ENCODE measurements around the gene PDSS2.
A peak's percentile ranks its signal among the peaks of the same experiment; 100 is the strongest.
"Not testable (repeated sequence)": the region's sequence is repeated elsewhere in the genome, so short reads cannot be mapped to it uniquely, and the experiment has no call there.

The PDSS2 gene

DNA sequence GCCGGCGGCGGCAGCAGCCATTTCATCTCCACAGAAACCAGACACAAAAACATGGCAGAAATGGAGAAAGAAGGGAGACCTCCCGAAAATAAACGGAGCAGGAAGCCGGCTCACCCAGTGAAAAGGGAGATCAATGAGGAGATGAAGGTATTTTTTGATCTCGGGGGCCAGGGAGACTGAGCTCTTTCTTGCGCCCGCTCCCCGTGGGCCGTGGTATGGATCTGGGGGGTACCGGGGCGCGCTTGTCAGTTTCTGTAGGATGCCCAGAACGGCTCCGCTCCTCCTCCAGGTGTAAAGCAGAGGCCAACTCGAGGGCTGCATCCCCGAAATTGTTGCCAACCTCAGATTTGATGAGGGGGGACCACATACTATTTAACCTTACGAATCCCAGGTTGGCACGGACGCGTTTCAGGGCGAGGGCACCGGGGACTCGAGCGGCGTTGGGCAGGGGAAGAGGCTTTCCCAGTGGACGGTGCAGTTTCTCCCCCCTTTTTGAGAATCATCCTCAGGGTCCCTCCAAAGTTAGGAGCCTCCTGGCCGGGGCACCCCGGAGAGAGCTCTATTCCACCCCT is 31.3 kb upstream of the PDSS2 start:
- H3K9ac ChIP-seq (ENCODE audit: low read depth, low read length), result peak overlapping the region; percentile 49; the same call in 1 of the 2 replicates
- peaks cover 43% of the 10 kb centered on the region for H3K4me1 ChIP-seq (ENCODE audit: insufficient read depth, low read length)
- H3K27me3 ChIP-seq (ENCODE audit: insufficient read depth, low read length), result peaks cover 65% of the 10 kb centered on the region

GRCh38 chr6:107489636-107490565 is 30.5 kb upstream of the PDSS2 start, which contains the start of gene SOBP:
Gene SOBP, plus strand, starts transcription at chr6:107490117. Its CDS starts 500 bp downstream, at chr6:107490617.
- Histone ChIP-seq H3K4me3 (ENCODE audit: low read length) (peak within 1 kb of the TSS; percentile 83), H3K27ac (ENCODE audit: low read depth, low read length) (no peak within 1 kb of the TSS), H3K36me3 (ENCODE audit: insufficient read depth, low read length) (no peaks in the 10 kb centered on the region), H3K9ac (ENCODE audit: low read depth, low read length) (peak within 1 kb of the TSS; percentile 49), H3K4me1 (ENCODE audit: insufficient read depth, low read length) (peaks cover 37% of the 10 kb centered on the region), H3K27me3 (ENCODE audit: insufficient read depth, low read length) (peaks cover 67% of the 10 kb centered on the region), H3K9me3 (ENCODE audit: insufficient read depth, low read depth, low read length) (no peaks in the 10 kb centered on the region)
- under 1% methylated on average over 123 of the region's 130 CpGs for WGBS

More for the DNA sequence above, 31.3 kb upstream of the PDSS2 start:
- WGBS, result under 1% methylated on average over 27 of the region's 30 CpGs
- Histone ChIP-seq H3K36me3 (ENCODE audit: insufficient read depth, low read length) (no peaks in the 10 kb centered on the region), H3K4me3 (ENCODE audit: low read length) (peak overlapping the region; percentile 83), H3K27ac (ENCODE audit: low read depth, low read length) (no peak overlapping the region), H3K9me3 (ENCODE audit: insufficient read depth, low read depth, low read length) (no peaks in the 10 kb centered on the region)

GRCh38 chr6:107488875-107489635 is 29.7 kb upstream of the PDSS2 start:
- under 1% methylated on average over 51 of the region's 51 CpGs for WGBS
- Histone ChIP-seq H3K36me3 (ENCODE audit: insufficient read depth, low read length) (no peaks in the 10 kb centered on the region), H3K4me3 (ENCODE audit: low read length) (peak overlapping the region; percentile 83), H3K27ac (ENCODE audit: low read depth, low read length) (no peak overlapping the region), H3K4me1 (ENCODE audit: insufficient read depth, low read length) (peaks cover 33% of the 10 kb centered on the region), H3K9me3 (ENCODE audit: insufficient read depth, low read depth, low read length) (no peaks in the 10 kb centered on the region), H3K9ac (ENCODE audit: low read depth, low read length) (0 out of 2 replicates have a peak overlapping the region, but pooled peaks have one; percentile 35), H3K27me3 (ENCODE audit: insufficient read depth, low read length) (peaks cover 67% of the 10 kb centered on the region)

DNA sequence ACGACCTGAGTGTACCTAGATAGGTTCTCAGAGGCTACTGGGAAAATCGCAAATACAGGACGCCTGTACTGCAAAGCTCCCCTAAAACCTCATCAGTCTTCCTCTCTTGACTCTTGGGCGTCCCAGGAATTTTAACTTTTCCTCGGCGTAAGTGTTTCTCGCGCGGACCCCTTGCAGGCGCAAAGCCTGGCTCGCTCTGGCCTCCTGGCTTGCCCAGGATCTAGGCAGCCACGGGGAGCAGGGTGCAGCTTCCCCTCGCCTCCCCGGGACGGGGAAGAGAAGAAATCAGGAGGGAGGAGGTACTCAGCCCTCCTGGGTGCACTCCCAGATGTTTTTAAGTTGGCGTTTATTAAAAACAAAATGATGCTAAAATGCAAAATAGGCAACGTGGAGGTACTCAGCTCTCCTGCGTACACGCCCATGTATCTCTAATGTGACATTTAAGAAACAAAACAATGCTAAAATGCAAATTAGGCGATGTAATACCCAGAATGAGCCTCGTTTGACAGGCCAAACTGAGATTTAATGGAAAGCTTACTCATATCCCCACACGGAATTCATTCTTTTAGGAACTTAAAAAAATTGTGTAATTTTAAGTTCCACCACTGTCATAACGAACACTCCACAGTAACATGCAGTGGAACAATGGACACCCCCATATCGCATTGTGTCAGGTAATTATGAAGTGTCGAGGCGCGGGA is 29.0 kb upstream of the PDSS2 start:
- Histone ChIP-seq H3K4me1 (ENCODE audit: insufficient read depth, low read length) (peaks cover 26% of the 10 kb centered on the region), H3K27me3 (ENCODE audit: insufficient read depth, low read length) (peaks cover 67% of the 10 kb centered on the region), H3K9me3 (ENCODE audit: insufficient read depth, low read depth, low read length) (no peaks in the 10 kb centered on the region), H3K27ac (ENCODE audit: low read depth, low read length) (no peak overlapping the region), H3K36me3 (ENCODE audit: insufficient read depth, low read length) (no peaks in the 10 kb centered on the region), H3K4me3 (ENCODE audit: low read length) (peak overlapping the region; percentile 83), H3K9ac (ENCODE audit: low read depth, low read length) (no peak overlapping the region)
- 1% methylated on average over 25 of the region's 27 CpGs for WGBS

GRCh38 chr6:107485157-107485556 is 25.8 kb upstream of the PDSS2 start:
- peaks cover 36% of the 10 kb centered on the region for H3K27me3 ChIP-seq (ENCODE audit: insufficient read depth, low read length)
- 93% methylated on average over 4 of the region's 4 CpGs for WGBS
- H3K27ac ChIP-seq (ENCODE audit: low read depth, low read length), result no peak overlapping the region
- no peak overlapping the region for H3K4me3 ChIP-seq (ENCODE audit: low read length)
- H3K4me1 ChIP-seq (ENCODE audit: insufficient read depth, low read length), result 0 out of 2 replicates have a peak, but pooled peaks cover 8% of the 10 kb centered on the region
- no peaks in the 10 kb centered on the region for H3K9me3 ChIP-seq (ENCODE audit: insufficient read depth, low read depth, low read length)
- H3K36me3 ChIP-seq (ENCODE audit: insufficient read depth, low read length), result no peaks in the 10 kb centered on the region
- H3K9ac ChIP-seq (ENCODE audit: low read depth, low read length), result no peak overlapping the region

GRCh38 chr6:107479089-107479690 is 19.8 kb upstream of the PDSS2 start:
- no peak overlapping the region for H3K9ac ChIP-seq (ENCODE audit: low read depth, low read length)
- no peaks in the 10 kb centered on the region for H3K27me3 ChIP-seq (ENCODE audit: insufficient read depth, low read length)
- 89% methylated on average over 3 of the region's 4 CpGs for WGBS
- no peaks in the 10 kb centered on the region for H3K4me1 ChIP-seq (ENCODE audit: insufficient read depth, low read length)
- no peak overlapping the region for H3K4me3 ChIP-seq (ENCODE audit: low read length)
- no peaks in the 10 kb centered on the region for H3K36me3 ChIP-seq (ENCODE audit: insufficient read depth, low read length)
- H3K9me3 ChIP-seq (ENCODE audit: insufficient read depth, low read depth, low read length), result no peaks in the 10 kb centered on the region
- no peak overlapping the region for H3K27ac ChIP-seq (ENCODE audit: low read depth, low read length)

DNA sequence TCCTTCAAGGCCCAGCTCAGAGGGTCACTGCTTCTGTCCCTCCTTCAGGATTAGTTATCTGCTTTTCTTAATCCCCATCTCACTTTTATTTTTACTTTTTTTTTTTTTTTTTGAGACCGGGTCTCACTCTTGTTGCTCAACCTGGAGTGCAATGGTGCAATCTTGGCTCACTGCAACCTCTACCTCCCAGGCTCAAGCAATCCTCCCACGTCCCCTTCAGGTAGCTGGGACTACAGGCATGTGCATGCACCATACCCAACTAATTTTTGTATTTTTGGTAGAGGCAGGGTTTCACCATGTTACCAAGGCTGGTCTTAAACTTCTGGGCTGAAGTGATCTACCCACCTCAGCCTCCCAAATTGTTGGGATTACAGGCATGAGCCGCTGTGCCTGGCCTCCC is 16.5 kb upstream of the PDSS2 start:
- H3K4me3 ChIP-seq (ENCODE audit: low read length); H3K4me1 ChIP-seq (ENCODE audit: insufficient read depth, low read length): not testable (repeated sequence)
- WGBS, result 84% methylated on average over 3 of the region's 3 CpGs

GRCh38 chr6:107475360-107475759 is 16.0 kb upstream of the PDSS2 start:
- H3K4me1 ChIP-seq (ENCODE audit: insufficient read depth, low read length); H3K36me3 ChIP-seq (ENCODE audit: insufficient read depth, low read length); H3K9me3 ChIP-seq (ENCODE audit: insufficient read depth, low read depth, low read length); H3K27ac ChIP-seq (ENCODE audit: low read depth, low read length); H3K9ac ChIP-seq (ENCODE audit: low read depth, low read length); H3K4me3 ChIP-seq (ENCODE audit: low read length); H3K27me3 ChIP-seq (ENCODE audit: insufficient read depth, low read length): not testable (repeated sequence)
- WGBS, result 91% methylated on average over 3 of the region's 3 CpGs

More for the DNA sequence above, 16.5 kb upstream of the PDSS2 start:
- H3K9me3 ChIP-seq (ENCODE audit: insufficient read depth, low read depth, low read length); H3K36me3 ChIP-seq (ENCODE audit: insufficient read depth, low read length); H3K9ac ChIP-seq (ENCODE audit: low read depth, low read length); H3K27me3 ChIP-seq (ENCODE audit: insufficient read depth, low read length); H3K27ac ChIP-seq (ENCODE audit: low read depth, low read length): not testable (repeated sequence)

GRCh38 chr6:107473660-107474059 is 14.3 kb upstream of the PDSS2 start:
- no peak overlapping the region for H3K9ac ChIP-seq (ENCODE audit: low read depth, low read length)
- WGBS, result 60% methylated on average over 5 of the region's 5 CpGs
- no peaks in the 10 kb centered on the region for H3K36me3 ChIP-seq (ENCODE audit: insufficient read depth, low read length)

GRCh38 chr6:107470364-107470763 is 11.0 kb upstream of the PDSS2 start:
- Histone ChIP-seq H3K4me1 (ENCODE audit: insufficient read depth, low read length) (no peaks in the 10 kb centered on the region), H3K36me3 (ENCODE audit: insufficient read depth, low read length) (no peaks in the 10 kb centered on the region), H3K9ac (ENCODE audit: low read depth, low read length) (no peak overlapping the region), H3K9me3 (ENCODE audit: insufficient read depth, low read depth, low read length) (no peaks in the 10 kb centered on the region), H3K27me3 (ENCODE audit: insufficient read depth, low read length) (no peaks in the 10 kb centered on the region), H3K27ac (ENCODE audit: low read depth, low read length) (no peak overlapping the region), H3K4me3 (ENCODE audit: low read length) (no peak overlapping the region)
- 96% methylated on average over 1 of the region's 1 CpG for WGBS

More at GRCh38 chr6:107473660-107474059, 14.3 kb upstream of the PDSS2 start:
- no peaks in the 10 kb centered on the region for H3K9me3 ChIP-seq (ENCODE audit: insufficient read depth, low read depth, low read length)
- no peak overlapping the region for H3K27ac ChIP-seq (ENCODE audit: low read depth, low read length)
- no peaks in the 10 kb centered on the region for H3K27me3 ChIP-seq (ENCODE audit: insufficient read depth, low read length)
- no peak overlapping the region for H3K4me3 ChIP-seq (ENCODE audit: low read length)
- H3K4me1 ChIP-seq (ENCODE audit: insufficient read depth, low read length), result no peaks in the 10 kb centered on the region

Data from HUES64 (cell line).